GM12864 (cell line): ENCODE data around the gene GALNT10.

Experiments used
- DNase-seq: peaks from one replicate; pipeline ENCODE4 v3.0.0-alpha.2; 2011; ENCODE audit warnings: low read depth
- H3K4me3 ChIP-seq: 2 replicates; pipeline ENCODE4 v1.5.1; 2011; ENCODE audit warnings: mild to moderate bottlenecking, low read depth, low read length, control low read depth
- TF ChIP-seq, protein P1 (sequence below): IDR thresholded peaks from 2 replicates; pipeline ENCODE4 v1.5.1; 2011; ENCODE audit warnings: low read depth, mild to moderate bottlenecking, moderate library complexity, low read length, control low read depth, inconsistent platforms; ENCODE audit errors: missing control alignments

The GALNT10 gene

GRCh38 chr5:154430961-154431630 is 240.6 kb downstream of the GALNT10 start:
- TF ChIP-seq, protein P1, sequence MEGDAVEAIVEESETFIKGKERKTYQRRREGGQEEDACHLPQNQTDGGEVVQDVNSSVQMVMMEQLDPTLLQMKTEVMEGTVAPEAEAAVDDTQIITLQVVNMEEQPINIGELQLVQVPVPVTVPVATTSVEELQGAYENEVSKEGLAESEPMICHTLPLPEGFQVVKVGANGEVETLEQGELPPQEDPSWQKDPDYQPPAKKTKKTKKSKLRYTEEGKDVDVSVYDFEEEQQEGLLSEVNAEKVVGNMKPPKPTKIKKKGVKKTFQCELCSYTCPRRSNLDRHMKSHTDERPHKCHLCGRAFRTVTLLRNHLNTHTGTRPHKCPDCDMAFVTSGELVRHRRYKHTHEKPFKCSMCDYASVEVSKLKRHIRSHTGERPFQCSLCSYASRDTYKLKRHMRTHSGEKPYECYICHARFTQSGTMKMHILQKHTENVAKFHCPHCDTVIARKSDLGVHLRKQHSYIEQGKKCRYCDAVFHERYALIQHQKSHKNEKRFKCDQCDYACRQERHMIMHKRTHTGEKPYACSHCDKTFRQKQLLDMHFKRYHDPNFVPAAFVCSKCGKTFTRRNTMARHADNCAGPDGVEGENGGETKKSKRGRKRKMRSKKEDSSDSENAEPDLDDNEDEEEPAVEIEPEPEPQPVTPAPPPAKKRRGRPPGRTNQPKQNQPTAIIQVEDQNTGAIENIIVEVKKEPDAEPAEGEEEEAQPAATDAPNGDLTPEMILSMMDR = no peak
- no peak overlapping the region for H3K4me3 ChIP-seq
- DNase-seq = no peak

DNA sequence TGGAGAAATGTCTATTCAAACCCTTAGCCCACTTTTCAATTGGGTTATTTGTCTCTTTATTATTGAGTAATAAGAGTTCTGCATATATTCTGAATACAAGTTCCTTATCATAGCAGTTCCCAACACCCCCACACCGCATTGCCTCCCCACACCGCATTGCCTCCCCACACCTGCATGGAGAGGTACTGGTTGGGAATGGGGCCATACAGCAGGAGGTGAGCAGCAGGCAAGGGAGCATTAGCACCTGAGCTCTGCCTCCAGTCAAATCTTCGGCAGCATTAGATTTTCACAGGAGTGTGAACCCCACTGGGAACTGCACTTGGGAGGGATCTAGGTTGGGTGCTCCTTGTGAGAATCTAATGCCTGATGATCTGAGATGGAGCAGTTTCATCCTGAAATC is 244.7 kb downstream of the GALNT10 start:
- no peak overlapping the region for H3K4me3 ChIP-seq
- TF ChIP-seq, protein P1 = no peak
- no peak for DNase-seq

DNA sequence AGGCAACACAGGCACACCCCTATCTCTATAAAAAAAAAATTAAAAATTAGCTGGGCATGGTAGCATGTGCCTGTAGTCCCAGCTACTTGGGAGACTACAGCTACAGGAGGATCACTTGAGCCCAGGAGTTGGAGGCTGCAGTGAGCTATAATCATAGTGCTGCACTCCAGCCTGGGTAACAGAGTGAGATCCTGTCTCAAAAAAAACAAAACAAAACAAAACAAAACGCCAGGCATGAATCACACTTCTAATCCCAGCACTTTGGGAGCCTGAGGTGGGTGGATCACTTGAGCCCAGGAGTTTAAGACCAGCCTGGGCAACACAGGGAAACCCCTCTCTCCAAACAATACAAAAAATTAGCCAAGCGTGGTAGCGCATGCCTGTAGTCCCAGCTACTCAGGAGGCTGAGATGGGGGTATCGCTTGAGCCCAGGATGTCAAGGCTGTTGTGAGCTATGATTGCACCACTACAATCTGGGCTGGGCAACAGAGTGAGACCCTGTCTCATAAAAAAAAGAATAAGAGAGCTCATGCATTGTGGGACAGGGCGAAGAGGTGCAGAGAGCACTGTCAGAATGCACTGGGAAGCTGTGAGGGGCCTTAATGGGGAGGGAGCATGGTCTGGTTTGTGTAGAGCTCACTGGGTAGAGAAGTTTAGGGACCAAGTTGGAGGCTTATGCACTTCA is 246.9 kb downstream of the GALNT10 start:
- no peak overlapping the region for H3K4me3 ChIP-seq
- no peak for DNase-seq
- TF ChIP-seq, protein P1 = no peak

DNA sequence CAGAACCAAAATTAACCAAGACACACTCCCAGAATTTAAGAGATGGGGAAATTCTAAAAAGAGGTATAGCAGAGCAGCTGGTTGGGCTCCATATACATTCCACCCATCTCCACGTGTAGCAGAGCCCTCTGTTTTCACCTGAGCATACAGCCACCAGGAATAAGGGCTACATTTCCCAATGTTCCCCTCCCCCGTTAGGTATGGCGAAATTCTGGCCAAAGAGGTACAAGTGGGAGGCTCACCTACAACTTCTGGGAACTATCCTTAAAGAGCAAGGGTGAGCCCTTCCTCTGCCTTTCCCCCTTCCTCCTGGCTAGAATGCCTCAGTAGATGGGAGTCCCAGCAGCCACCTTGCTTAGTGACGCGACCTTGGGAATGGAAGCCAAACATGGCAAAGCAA is 250.0 kb downstream of the GALNT10 start:
- TF ChIP-seq, protein P1 = no peak
- H3K4me3 ChIP-seq = no peak overlapping the region
- no peak for DNase-seq

DNA sequence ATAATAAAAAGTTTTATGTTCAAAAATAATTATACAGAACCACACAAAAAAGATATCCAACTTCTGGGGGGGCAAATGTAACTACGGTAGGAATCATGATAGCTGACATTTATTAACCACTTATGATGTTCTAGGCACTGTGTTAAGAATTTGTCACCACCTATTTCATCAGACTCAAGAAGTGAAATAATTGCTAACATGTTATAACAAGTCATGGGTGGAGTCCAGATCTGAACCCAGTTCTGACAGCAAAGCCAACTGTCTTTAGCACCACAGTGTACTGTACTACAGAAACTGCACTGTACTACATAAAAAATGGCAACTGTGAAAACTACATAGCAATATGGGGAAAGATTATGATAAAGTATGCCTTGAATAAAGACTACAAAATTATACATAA is 252.3 kb downstream of the GALNT10 start:
- H3K4me3 ChIP-seq = no peak overlapping the region
- no peak for DNase-seq
- TF ChIP-seq, protein P1 = no peak

GRCh38 chr5:154444556-154445421 is 254.3 kb downstream of the GALNT10 start:
- no peak for DNase-seq
- peak overlapping the region; percentile 92 for H3K4me3 ChIP-seq
- TF ChIP-seq, protein P1 = no peak
